Uterus (tissue), 2 donors: ENCODE measurements around the gene GLP1R.

Experiments used
- POLR2A ChIP-seq, 2 donors: fragments of 450-650 bp; IDR thresholded peaks; one replicate each; pipeline ENCODE4 v1.6.1; 2016; ENCODE audit warnings: antibody characterized with exemption in 2 of 2, mild to moderate bottlenecking in 1 of 2, moderate library complexity in 1 of 2
- TF ChIP-seq, protein P1 (sequence below), 4 experiments: fragments of 200-600 bp in 2 of 4; fragments of 450-650 bp in 2 of 4; sonication (generic) in 2 of 4; IDR thresholded peaks; one replicate each; pipeline ENCODE4 v1.5.1; 2016 to 2019; ENCODE audit warnings: antibody characterized with exemption in 4 of 4, mild to moderate bottlenecking in 2 of 4, moderate library complexity in 1 of 4

GRCh38 chr6:39107034-39107433, 58.5 kb downstream of the GLP1R start:
- TF ChIP-seq, protein P1, sequence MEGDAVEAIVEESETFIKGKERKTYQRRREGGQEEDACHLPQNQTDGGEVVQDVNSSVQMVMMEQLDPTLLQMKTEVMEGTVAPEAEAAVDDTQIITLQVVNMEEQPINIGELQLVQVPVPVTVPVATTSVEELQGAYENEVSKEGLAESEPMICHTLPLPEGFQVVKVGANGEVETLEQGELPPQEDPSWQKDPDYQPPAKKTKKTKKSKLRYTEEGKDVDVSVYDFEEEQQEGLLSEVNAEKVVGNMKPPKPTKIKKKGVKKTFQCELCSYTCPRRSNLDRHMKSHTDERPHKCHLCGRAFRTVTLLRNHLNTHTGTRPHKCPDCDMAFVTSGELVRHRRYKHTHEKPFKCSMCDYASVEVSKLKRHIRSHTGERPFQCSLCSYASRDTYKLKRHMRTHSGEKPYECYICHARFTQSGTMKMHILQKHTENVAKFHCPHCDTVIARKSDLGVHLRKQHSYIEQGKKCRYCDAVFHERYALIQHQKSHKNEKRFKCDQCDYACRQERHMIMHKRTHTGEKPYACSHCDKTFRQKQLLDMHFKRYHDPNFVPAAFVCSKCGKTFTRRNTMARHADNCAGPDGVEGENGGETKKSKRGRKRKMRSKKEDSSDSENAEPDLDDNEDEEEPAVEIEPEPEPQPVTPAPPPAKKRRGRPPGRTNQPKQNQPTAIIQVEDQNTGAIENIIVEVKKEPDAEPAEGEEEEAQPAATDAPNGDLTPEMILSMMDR (IDR thresholded peaks at IDR 0.05): no peak
- no peak for TF ChIP-seq POLR2A (IDR thresholded peaks at IDR 0.05)
